Spleen (tissue), 7 donors: ENCODE results near the gene AHI1.
"Not testable (repeated sequence)": the region's sequence is repeated elsewhere in the genome, so short reads cannot be mapped to it uniquely, and the experiment has no call there.

Experiments used
- POLR2A ChIP-seq, 3 donors: fragments of 450-650 bp; IDR thresholded peaks; one replicate each; pipeline ENCODE4 v1.5.1; 2017; ENCODE audit warnings: antibody characterized with exemption in 3 of 3, mild to moderate bottlenecking in 1 of 3
- POLR2AphosphoS5 ChIP-seq, 3 donors: sonication (generic); formaldehyde crosslinking; IDR thresholded peaks; one replicate each; pipeline ENCODE4 v1.5.1; 2017; ENCODE audit warnings: antibody characterized with exemption in 3 of 3
- TF ChIP-seq, protein P1 (sequence below), 11 experiments: fragments of 200-600 bp in 7 of 11; fragments of 450-650 bp in 4 of 11; sonication (generic) in 4 of 11; IDR thresholded peaks in 8 of 11; conservative IDR thresholded peaks in 3 of 11; 1 replicate in 7 of 11; 2 replicates in 4 of 11; pipeline versions ENCODE4 v1.4.0 to v1.8.0; 2016 to 2021; ENCODE audit warnings: antibody characterized with exemption in 11 of 11, inconsistent platforms in 4 of 11, mild to moderate bottlenecking in 1 of 11
- donor health status: DM: no; HTN: no; CAD: no; lungs with moderate emphysema.
- donor health status: DM: no; HTN: no; CAD: no.
- donor health status: DM: no; HTN: no; CAD: no.

DNA sequence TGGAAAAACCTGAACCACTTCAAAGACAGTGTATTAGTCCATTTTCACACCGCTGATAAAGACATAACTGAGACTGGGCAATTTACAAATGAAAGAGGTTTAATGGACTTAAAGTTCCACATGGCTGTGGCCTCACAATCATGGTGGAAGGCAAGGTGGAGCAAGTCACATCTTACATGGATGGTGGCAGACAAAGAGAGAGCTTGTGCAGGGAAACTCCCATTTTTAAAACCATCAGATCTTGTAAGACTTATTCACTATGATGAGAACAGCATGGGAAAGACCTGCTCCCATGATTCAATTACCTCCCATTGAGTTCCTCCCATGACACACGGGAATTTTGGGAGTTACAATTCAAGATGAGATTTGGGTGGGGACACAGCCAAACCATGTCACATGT, 13.6 kb downstream of the AHI1 start:
- TF ChIP-seq POLR2A, POLR2AphosphoS5 (IDR thresholded peaks at IDR 0.05): not testable (repeated sequence)
- TF ChIP-seq, protein P1, sequence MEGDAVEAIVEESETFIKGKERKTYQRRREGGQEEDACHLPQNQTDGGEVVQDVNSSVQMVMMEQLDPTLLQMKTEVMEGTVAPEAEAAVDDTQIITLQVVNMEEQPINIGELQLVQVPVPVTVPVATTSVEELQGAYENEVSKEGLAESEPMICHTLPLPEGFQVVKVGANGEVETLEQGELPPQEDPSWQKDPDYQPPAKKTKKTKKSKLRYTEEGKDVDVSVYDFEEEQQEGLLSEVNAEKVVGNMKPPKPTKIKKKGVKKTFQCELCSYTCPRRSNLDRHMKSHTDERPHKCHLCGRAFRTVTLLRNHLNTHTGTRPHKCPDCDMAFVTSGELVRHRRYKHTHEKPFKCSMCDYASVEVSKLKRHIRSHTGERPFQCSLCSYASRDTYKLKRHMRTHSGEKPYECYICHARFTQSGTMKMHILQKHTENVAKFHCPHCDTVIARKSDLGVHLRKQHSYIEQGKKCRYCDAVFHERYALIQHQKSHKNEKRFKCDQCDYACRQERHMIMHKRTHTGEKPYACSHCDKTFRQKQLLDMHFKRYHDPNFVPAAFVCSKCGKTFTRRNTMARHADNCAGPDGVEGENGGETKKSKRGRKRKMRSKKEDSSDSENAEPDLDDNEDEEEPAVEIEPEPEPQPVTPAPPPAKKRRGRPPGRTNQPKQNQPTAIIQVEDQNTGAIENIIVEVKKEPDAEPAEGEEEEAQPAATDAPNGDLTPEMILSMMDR (IDR thresholded peaks at IDR 0.05 in 8 of 11, conservative IDR thresholded peaks at IDR 0.05 in 3 of 11), result not testable (repeated sequence)
